Measurements from ENCODE around the gene RAB3D.

GRCh38 chr19:11291991-11292390 is 47.5 kb downstream of the RAB3D start:
- TF ChIP-seq TAF1 (IDR thresholded peaks at IDR 0.05; ENCODE audit: borderline replicate concordance, low read depth, low read length) (no peak), POLR2A (IDR thresholded peaks at IDR 0.05; ENCODE audit: low read depth, low read length) (no peak)

Measured in GM12892 (cell line).